SJSA1 (cell line): ENCODE results near the gene PTPRD. TPM values are rescaled to one million over a fixed set of nuclear protein-coding genes. Genes with fewer than 3 reads are reported as not detected.

ENCODE experiments used
- DNase-seq, 2 experiments: peaks; one replicate each; pipeline ENCODE4 v3.0.0-alpha.2; 2015 to 2020; ENCODE audit warnings: low spot score in 2 of 2, low read depth in 1 of 2
- H3K27ac ChIP-seq: fragments of 250-450 bp; sonication (Bioruptor Pico); 2 replicates; pipeline ENCODE4 v1.5.1; 2020; ENCODE audit warnings: mild to moderate bottlenecking, moderate library complexity
- H3K27me3 ChIP-seq: fragments of 250-450 bp; sonication (Bioruptor Pico); replicated peaks from 2 replicates; pipeline ENCODE4 v1.5.1; 2020; ENCODE audit warnings: mild to moderate bottlenecking, moderate library complexity
- H3K36me3 ChIP-seq: fragments of 250-450 bp; sonication (Bioruptor Pico); 2 replicates; pipeline ENCODE4 v1.5.1; 2020; ENCODE audit warnings: mild to moderate bottlenecking
- H3K4me1 ChIP-seq: fragments of 250-450 bp; sonication (Bioruptor Pico); replicated peaks from 2 replicates; pipeline ENCODE4 v1.6.1; 2021; ENCODE audit warnings: mild to moderate bottlenecking
- H3K4me3 ChIP-seq: fragments of 250-450 bp; sonication (Bioruptor Pico); 2 replicates; pipeline ENCODE4 v1.5.1; 2020; ENCODE audit warnings: mild to moderate bottlenecking
- H3K9me3 ChIP-seq: fragments of 250-450 bp; sonication (Bioruptor Pico); replicated peaks from 2 replicates; pipeline ENCODE4 v1.5.1; 2020; ENCODE audit warnings: mild to moderate bottlenecking
- total RNA-seq: library from RNA; depleted of rRNA; stranded (reverse); fragments of >200 nt; shearing (Covaris generic); gene quantifications from 2 replicates; pipeline ENCODE4 v1.2.3, GENCODE V29; 2014

Gene PTPRD
- total RNA-seq, 1 experiment from 2014 or later = not detected

- Histone ChIP-seq H3K4me1 (no peaks in the 10 kb centered on the region), H3K4me3 (no peak overlapping the region), H3K36me3 (no peaks in the 10 kb centered on the region), H3K27ac (no peak overlapping the region), H3K9me3 (no peaks in the 10 kb centered on the region), H3K27me3 (no peaks in the 10 kb centered on the region)
- DNase-seq = no peak
Measured at GRCh38 chr9:9305600-9305999, 1307.2 kb downstream of the PTPRD start.

- Histone ChIP-seq H3K9me3 (no peaks in the 10 kb centered on the region), H3K27me3 (no peaks in the 10 kb centered on the region), H3K27ac (no peak overlapping the region), H3K4me1 (no peaks in the 10 kb centered on the region), H3K4me3 (no peak overlapping the region), H3K36me3 (no peaks in the 10 kb centered on the region)
- no peak for DNase-seq
Measured at GRCh38 chr9:9299134-9299533, 1313.7 kb downstream of the PTPRD start.

- H3K27me3 ChIP-seq = no peaks in the 10 kb centered on the region
- H3K9me3 ChIP-seq = no peaks in the 10 kb centered on the region
- DNase-seq = no peak
- H3K4me1 ChIP-seq = no peaks in the 10 kb centered on the region
- no peaks in the 10 kb centered on the region for H3K36me3 ChIP-seq
- H3K4me3 ChIP-seq = no peak overlapping the region
- no peak overlapping the region for H3K27ac ChIP-seq
Measured at GRCh38 chr9:9286001-9286400, 1326.8 kb downstream of the PTPRD start.

GRCh38 chr9:9284201-9284600 lies 1328.6 kb downstream of the PTPRD start:
- no peak for DNase-seq
- Histone ChIP-seq H3K36me3 (no peaks in the 10 kb centered on the region), H3K27ac (no peak overlapping the region), H3K4me3 (no peak overlapping the region), H3K27me3 (no peaks in the 10 kb centered on the region), H3K9me3 (no peaks in the 10 kb centered on the region), H3K4me1 (no peaks in the 10 kb centered on the region)

GRCh38 chr9:9283159-9283986 lies 1329.4 kb downstream of the PTPRD start:
- no peaks in the 10 kb centered on the region for H3K27me3 ChIP-seq
- no peak for DNase-seq
- no peak overlapping the region for H3K27ac ChIP-seq
- H3K4me3 ChIP-seq = no peak overlapping the region
- H3K9me3 ChIP-seq = no peaks in the 10 kb centered on the region
- H3K4me1 ChIP-seq = no peaks in the 10 kb centered on the region
- no peaks in the 10 kb centered on the region for H3K36me3 ChIP-seq

GRCh38 chr9:9275601-9276000 lies 1337.2 kb downstream of the PTPRD start:
- no peak for DNase-seq
- Histone ChIP-seq H3K4me1 (no peaks in the 10 kb centered on the region), H3K36me3 (no peaks in the 10 kb centered on the region), H3K27me3 (no peaks in the 10 kb centered on the region), H3K27ac (no peak overlapping the region), H3K4me3 (no peak overlapping the region), H3K9me3 (no peaks in the 10 kb centered on the region)

- no peak for DNase-seq
- H3K36me3 ChIP-seq = no peaks in the 10 kb centered on the region
- no peak overlapping the region for H3K27ac ChIP-seq
- no peaks in the 10 kb centered on the region for H3K9me3 ChIP-seq
- no peak overlapping the region for H3K4me3 ChIP-seq
- no peaks in the 10 kb centered on the region for H3K4me1 ChIP-seq
- H3K27me3 ChIP-seq = no peaks in the 10 kb centered on the region
Measured at GRCh38 chr9:9257999-9258498, 1354.8 kb downstream of the PTPRD start.

GRCh38 chr9:9246726-9247125 lies 1366.1 kb downstream of the PTPRD start:
- H3K4me1 ChIP-seq = no peaks in the 10 kb centered on the region
- no peak overlapping the region for H3K27ac ChIP-seq
- no peak for DNase-seq
- H3K9me3 ChIP-seq = no peaks in the 10 kb centered on the region
- no peaks in the 10 kb centered on the region for H3K36me3 ChIP-seq
- no peak overlapping the region for H3K4me3 ChIP-seq
- no peaks in the 10 kb centered on the region for H3K27me3 ChIP-seq

- H3K27me3 ChIP-seq = no peaks in the 10 kb centered on the region
- no peak overlapping the region for H3K27ac ChIP-seq
- H3K4me1 ChIP-seq = no peaks in the 10 kb centered on the region
- H3K4me3 ChIP-seq = no peak overlapping the region
- no peaks in the 10 kb centered on the region for H3K9me3 ChIP-seq
- no peaks in the 10 kb centered on the region for H3K36me3 ChIP-seq
- no peak for DNase-seq
Measured at GRCh38 chr9:9231946-9232345, 1380.9 kb downstream of the PTPRD start.

- H3K4me3 ChIP-seq = no peak overlapping the region
- DNase-seq = no peak
- H3K9me3 ChIP-seq = no peaks in the 10 kb centered on the region
- H3K27ac ChIP-seq = no peak overlapping the region
- H3K36me3 ChIP-seq = no peaks in the 10 kb centered on the region
- H3K27me3 ChIP-seq = no peaks in the 10 kb centered on the region
- H3K4me1 ChIP-seq = no peaks in the 10 kb centered on the region
Measured at GRCh38 chr9:9229269-9229668, 1383.5 kb downstream of the PTPRD start.

- H3K27me3 ChIP-seq = no peaks in the 10 kb centered on the region
- no peak overlapping the region for H3K4me3 ChIP-seq
- no peak overlapping the region for H3K27ac ChIP-seq
- no peaks in the 10 kb centered on the region for H3K9me3 ChIP-seq
- no peak for DNase-seq
- H3K4me1 ChIP-seq = no peaks in the 10 kb centered on the region
- no peaks in the 10 kb centered on the region for H3K36me3 ChIP-seq
Measured at GRCh38 chr9:9223175-9223574, 1389.6 kb downstream of the PTPRD start.

- H3K27me3 ChIP-seq = no peaks in the 10 kb centered on the region
- H3K9me3 ChIP-seq = no peaks in the 10 kb centered on the region
- H3K27ac ChIP-seq = no peak overlapping the region
- no peaks in the 10 kb centered on the region for H3K4me1 ChIP-seq
- H3K4me3 ChIP-seq = no peak overlapping the region
- DNase-seq = no peak
- no peaks in the 10 kb centered on the region for H3K36me3 ChIP-seq
Measured at GRCh38 chr9:9222730-9223129, 1390.1 kb downstream of the PTPRD start.

GRCh38 chr9:9216934-9217333 lies 1395.9 kb downstream of the PTPRD start:
- Histone ChIP-seq H3K4me3 (no peak overlapping the region), H3K4me1 (no peaks in the 10 kb centered on the region), H3K27me3 (no peaks in the 10 kb centered on the region), H3K9me3 (no peaks in the 10 kb centered on the region), H3K27ac (no peak overlapping the region), H3K36me3 (no peaks in the 10 kb centered on the region)
- DNase-seq = no peak

GRCh38 chr9:9215050-9215449 lies 1397.8 kb downstream of the PTPRD start:
- H3K4me3 ChIP-seq = no peak overlapping the region
- H3K9me3 ChIP-seq = no peaks in the 10 kb centered on the region
- H3K27me3 ChIP-seq = no peaks in the 10 kb centered on the region
- H3K36me3 ChIP-seq = no peaks in the 10 kb centered on the region
- no peak for DNase-seq
- H3K27ac ChIP-seq = no peak overlapping the region
- no peaks in the 10 kb centered on the region for H3K4me1 ChIP-seq

- DNase-seq = no peak
- no peaks in the 10 kb centered on the region for H3K9me3 ChIP-seq
- no peaks in the 10 kb centered on the region for H3K27me3 ChIP-seq
- no peaks in the 10 kb centered on the region for H3K4me1 ChIP-seq
- no peaks in the 10 kb centered on the region for H3K36me3 ChIP-seq
- no peak overlapping the region for H3K27ac ChIP-seq
- no peak overlapping the region for H3K4me3 ChIP-seq
Measured at GRCh38 chr9:9214066-9214465, 1398.7 kb downstream of the PTPRD start.
